GM12892 (cell line): ENCODE results near the gene RADIL.

Source experiments
- POLR2A ChIP-seq: IDR thresholded peaks from 2 replicates; pipeline ENCODE4 v1.6.1; 2011; ENCODE audit warnings: low read depth, low read length, control low read depth
- TAF1 ChIP-seq: IDR thresholded peaks from 2 replicates; pipeline ENCODE4 v1.6.1; 2011; ENCODE audit warnings: low read depth, mild to moderate bottlenecking, control low read depth, low read length, borderline replicate concordance

GRCh38 chr7:4837803-4838625 is 45.5 kb downstream of the RADIL start:
- TF ChIP-seq POLR2A = no peak
- no peak for TF ChIP-seq TAF1
